Measurements from ENCODE around the gene ARHGEF26. TPM values are rescaled to one million over a fixed set of nuclear protein-coding genes. Genes with fewer than 3 reads are reported as not detected.

Gene ARHGEF26
- total and polyA plus RNA-seq, 12 donors: 0.74 to 2.3 (median 1.1) TPM

GRCh38 chr3:154161806-154162205 is 40.6 kb downstream of the ARHGEF26 start:
- no peaks in the 10 kb centered on the region for H3K4me1 ChIP-seq
- no peak overlapping the region for H3K4me3 ChIP-seq
- H3K36me3 ChIP-seq: no peaks in the 10 kb centered on the region
- intact Hi-C loops (cut with DNase I): no loop called here
- no peak for TF ChIP-seq CTCF (IDR thresholded peaks at IDR 0.05)
- ATAC-seq (no peak), DNase-seq (no peak)
- no peaks in the 10 kb centered on the region for H3K27me3 ChIP-seq
- no peak overlapping the region for H3K27ac ChIP-seq
- no peaks in the 10 kb centered on the region for H3K9me3 ChIP-seq

- DNase-seq (no peak), ATAC-seq (no peak)
- no peak for TF ChIP-seq CTCF (IDR thresholded peaks at IDR 0.05)
- no peak overlapping the region for H3K27ac ChIP-seq
- 87 to 88% methylated on average over 2 of the region's 2 CpGs for WGBS, 2 donors
- H3K36me3 ChIP-seq: no peaks in the 10 kb centered on the region
- intact Hi-C loops (cut with DNase I): no loop called here
- no peaks in the 10 kb centered on the region for H3K4me1 ChIP-seq
- no peaks in the 10 kb centered on the region for H3K9me3 ChIP-seq
- no peak overlapping the region for H3K4me3 ChIP-seq
- H3K27me3 ChIP-seq: no peaks in the 10 kb centered on the region
Observed at GRCh38 chr3:154164387-154164786, 43.2 kb downstream of the ARHGEF26 start.

GRCh38 chr3:154168998-154169795 is 48.0 kb downstream of the ARHGEF26 start:
- WGBS, 2 donors: 86 to 89% methylated on average over 9 of the region's 9 CpGs
- Histone ChIP-seq H3K36me3 (no peaks in the 10 kb centered on the region), H3K27ac (no peak overlapping the region), H3K9me3 (no peaks in the 10 kb centered on the region), H3K4me3 (no peak overlapping the region), H3K27me3 (no peaks in the 10 kb centered on the region), H3K4me1 (no peaks in the 10 kb centered on the region)
- DNase-seq (no peak), ATAC-seq (no peak)
- no peak for TF ChIP-seq CTCF (IDR thresholded peaks at IDR 0.05)
- intact Hi-C loops (cut with DNase I): no loop called here

GRCh38 chr3:154169796-154170110 is 48.6 kb downstream of the ARHGEF26 start:
- H3K27me3 ChIP-seq: no peaks in the 10 kb centered on the region
- H3K27ac ChIP-seq: no peak overlapping the region
- H3K36me3 ChIP-seq: no peaks in the 10 kb centered on the region
- no peak for ATAC-seq
- TF ChIP-seq CTCF (IDR thresholded peaks at IDR 0.05): no peak
- intact Hi-C loops (cut with DNase I): no loop called here
- H3K4me1 ChIP-seq: no peaks in the 10 kb centered on the region
- no peaks in the 10 kb centered on the region for H3K9me3 ChIP-seq
- H3K4me3 ChIP-seq: no peak overlapping the region
- WGBS, 2 donors: 96 to 100% methylated on average over 1 of the region's 1 CpG
- no peak for DNase-seq
